Breast epithelium (tissue), 3 donors: ENCODE measurements around the gene FRMPD1.

ENCODE experiments used
- CTCF ChIP-seq, 3 donors: fragments of 450-650 bp; IDR thresholded peaks; one replicate each; pipeline ENCODE4 v1.5.1; 2016 to 2017; ENCODE audit warnings: antibody characterized with exemption in 3 of 3, mild to moderate bottlenecking in 3 of 3, moderate library complexity in 3 of 3
- POLR2A ChIP-seq: fragments of 450-650 bp; IDR thresholded peaks from one replicate; pipeline ENCODE4 v1.6.1; 2016; ENCODE audit warnings: antibody characterized with exemption, mild to moderate bottlenecking, moderate library complexity
- POLR2AphosphoS5 ChIP-seq, 3 donors: sonication (generic); formaldehyde crosslinking; IDR thresholded peaks; one replicate each; pipeline ENCODE4 v1.6.1; 2017; ENCODE audit warnings: antibody characterized with exemption in 3 of 3

GRCh38 chr9:37676411-37676830 lies 25.7 kb downstream of the FRMPD1 start:
- no peak for TF ChIP-seq CTCF (IDR thresholded peaks at IDR 0.05)
- no peak for TF ChIP-seq POLR2AphosphoS5 (IDR thresholded peaks at IDR 0.05)
- TF ChIP-seq POLR2A: no peak
